Stimulated activated CD4-positive, alpha-beta T cell treated with anti-CD3 and anti-CD28 coated beads, Interleukin-4, amount 100 ng/mL, for 24 hours (primary cell): Measurements from ENCODE around the gene STXBP4.

ENCODE experiments used
- DNase-seq: peaks from one replicate; pipeline ENCODE4 v3.0.0-alpha.2; 2020

STXBP4 gene

DNA sequence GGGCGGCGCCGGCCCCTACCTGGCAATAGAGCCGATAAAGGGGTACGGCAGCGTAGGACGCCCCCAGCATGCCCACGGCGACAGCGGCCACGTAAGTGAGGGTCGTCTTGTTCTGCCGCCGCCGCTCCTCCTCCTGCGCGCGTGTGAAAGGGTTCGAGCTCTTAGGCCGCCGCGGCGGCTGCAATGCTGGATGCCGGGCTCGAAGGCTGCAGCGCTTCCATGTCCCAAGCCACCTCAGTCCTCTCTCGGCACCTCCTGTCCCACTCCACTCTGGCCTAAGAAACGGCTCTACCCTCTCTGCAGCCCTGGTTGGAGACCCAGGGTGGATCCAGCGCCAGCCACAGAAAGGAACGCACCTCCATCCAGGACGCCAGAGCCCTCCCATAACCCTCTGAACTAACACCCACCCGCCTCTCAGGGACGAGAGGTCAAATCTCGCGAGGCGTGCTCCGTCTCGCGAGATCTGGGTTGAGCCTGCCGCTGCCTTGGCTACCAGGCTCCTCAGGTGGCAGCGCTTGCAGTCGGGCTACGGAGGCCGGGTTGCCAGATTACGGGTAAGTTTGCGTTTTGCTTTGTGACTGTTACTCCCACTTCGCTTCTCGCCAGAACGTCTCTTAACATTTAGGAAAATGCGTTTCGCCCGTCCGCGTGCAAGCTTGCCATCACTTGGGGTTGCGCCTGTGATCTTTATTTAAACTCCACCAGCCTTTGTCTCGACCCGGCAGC lies at the start of gene STXBP4, which contains the start of gene COX11:
Gene STXBP4, plus strand, starts transcription at position 504 of the 726 bp plus-strand sequence. CDS start 17,455 bp downstream, outside the sequence.
Gene COX11, minus strand, starts transcription at position 393 of the 726 bp plus-strand sequence. Its CDS starts 8 bp downstream, at position 385.
- DNase-seq = peak; percentile 93

DNA sequence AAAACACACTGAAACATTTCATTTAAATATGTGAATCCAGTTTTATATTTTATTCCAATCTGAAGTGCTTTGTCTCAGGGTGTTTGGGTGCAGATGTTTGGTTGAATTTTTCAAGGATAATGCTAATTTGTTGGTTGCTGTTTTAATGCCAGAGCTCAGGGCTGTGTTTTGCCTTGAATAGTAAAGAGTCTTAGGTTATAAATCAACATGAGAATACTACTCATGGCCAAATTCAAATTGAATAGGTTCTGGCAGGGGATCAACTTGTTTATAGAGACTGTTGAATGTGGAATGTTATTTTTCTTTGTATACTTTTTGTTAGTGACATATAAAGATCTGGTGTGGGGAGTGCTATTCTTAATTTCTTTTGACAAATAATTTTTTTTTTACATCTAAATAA lies 49.1 kb upstream of the STXBP4 start:
- no peak for DNase-seq

- no peak for DNase-seq
Observed at GRCh38 chr17:54920819-54921218, 47.7 kb upstream of the STXBP4 start.

GRCh38 chr17:54924405-54924804 lies 44.2 kb upstream of the STXBP4 start:
- no peak for DNase-seq

- DNase-seq = no peak
Observed at GRCh38 chr17:54927525-54927924, 41.0 kb upstream of the STXBP4 start.

DNA sequence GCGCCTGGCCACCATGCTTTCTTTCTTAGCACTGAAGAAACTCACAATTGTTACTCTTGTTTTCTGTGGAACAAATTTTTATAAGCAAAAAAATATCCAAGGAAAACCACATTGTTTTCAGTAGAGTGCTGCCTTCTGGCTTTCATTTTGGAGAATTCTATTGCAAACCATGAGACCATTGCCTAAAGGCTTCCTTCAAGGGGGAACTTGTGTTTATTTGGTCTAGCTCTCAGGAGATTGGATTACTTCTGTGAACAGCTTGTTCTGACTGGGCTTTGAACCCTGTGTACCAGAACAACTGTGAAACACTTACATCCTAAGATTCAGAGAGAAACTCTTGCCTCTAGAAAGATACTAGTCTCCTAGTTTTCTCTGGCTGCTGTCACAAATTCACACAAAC lies 35.9 kb upstream of the STXBP4 start:
- DNase-seq = no peak

- DNase-seq = no peak
Observed at GRCh38 chr17:54933921-54934320, 34.6 kb upstream of the STXBP4 start.

- DNase-seq = no peak
Observed at GRCh38 chr17:54935471-54935870, 33.1 kb upstream of the STXBP4 start.

GRCh38 chr17:54937018-54937417 lies 31.5 kb upstream of the STXBP4 start:
- DNase-seq = no peak

DNA sequence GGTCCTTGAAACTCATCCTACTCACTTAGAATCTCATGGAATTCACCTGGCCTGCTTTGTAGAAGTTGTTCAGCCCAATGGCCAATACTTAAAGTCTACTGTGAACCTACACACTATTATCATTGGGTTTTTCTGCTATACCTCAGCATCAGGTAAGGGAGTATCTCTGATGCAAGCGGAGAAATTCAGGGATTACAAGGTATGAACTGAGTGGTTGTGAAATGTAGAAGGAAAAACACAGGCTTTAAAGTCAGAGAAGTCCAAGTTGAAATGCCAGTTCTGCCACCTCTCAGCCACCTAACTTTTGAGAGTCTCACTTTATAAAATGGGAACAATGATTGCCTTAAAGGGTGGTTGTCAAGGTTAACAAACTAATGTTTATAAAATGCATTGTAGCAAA lies 31.1 kb upstream of the STXBP4 start:
- DNase-seq = no peak

DNA sequence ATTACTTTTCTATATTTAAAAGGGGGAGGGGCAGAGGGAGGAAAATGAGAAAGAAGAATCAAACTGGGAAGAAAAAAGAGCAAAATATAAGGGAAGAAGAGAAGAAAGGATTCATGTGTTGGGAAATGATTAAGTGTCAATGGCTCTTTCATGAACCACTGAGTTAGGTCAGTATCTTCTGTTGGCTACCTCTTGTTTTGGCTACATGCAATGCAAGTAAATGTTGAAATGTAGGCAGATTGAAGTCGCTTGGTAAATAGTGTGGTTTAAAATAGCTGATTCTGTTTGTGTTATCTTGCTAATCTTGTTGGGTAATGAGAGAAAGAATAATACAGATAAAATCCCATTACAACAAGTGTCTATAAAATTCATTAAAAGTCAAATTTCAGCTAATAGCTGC lies 27.3 kb upstream of the STXBP4 start:
- no peak for DNase-seq

DNA sequence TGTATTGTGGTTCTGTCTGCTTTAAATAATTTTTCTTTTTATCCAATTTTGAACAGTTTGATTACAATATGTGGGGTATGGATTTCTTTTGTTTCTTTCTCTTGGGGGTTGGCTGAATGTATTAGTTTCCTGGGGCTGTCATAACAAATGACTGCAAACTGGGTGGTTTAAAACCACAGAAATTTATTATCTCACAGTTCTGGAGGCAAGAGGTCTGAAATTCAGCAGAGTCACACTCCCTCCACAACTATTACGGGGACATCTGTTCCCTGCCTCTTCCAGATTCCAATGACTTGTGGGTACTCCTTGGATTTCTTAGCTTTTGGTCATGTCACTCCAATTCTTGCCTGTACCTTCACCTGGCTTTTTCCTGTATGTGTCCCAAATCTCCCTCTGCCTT lies 23.8 kb upstream of the STXBP4 start:
- no peak for DNase-seq

- no peak for DNase-seq
Observed at GRCh38 chr17:54945231-54945630, 23.3 kb upstream of the STXBP4 start.

GRCh38 chr17:54945671-54946070 lies 22.9 kb upstream of the STXBP4 start:
- DNase-seq = no peak

DNA sequence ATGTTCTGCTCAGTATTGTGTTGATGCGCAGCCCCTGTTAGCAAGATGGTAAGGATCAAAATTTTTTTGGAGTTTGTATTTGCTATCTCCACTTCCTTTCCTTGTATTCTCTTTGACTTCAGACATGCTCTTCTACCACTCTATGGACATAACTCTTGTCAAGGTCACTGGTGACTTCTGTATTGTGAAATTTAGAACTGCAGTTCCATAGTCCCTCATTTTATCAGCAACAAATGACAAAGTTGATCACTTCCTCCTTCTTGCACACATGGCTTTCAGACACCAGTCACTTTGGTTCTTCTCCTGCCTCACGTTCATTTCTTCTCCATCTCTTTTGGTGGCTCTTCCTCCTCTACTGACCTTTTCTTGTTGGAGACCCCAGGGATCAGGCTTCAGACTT lies 21.2 kb upstream of the STXBP4 start:
- DNase-seq = no peak

DNA sequence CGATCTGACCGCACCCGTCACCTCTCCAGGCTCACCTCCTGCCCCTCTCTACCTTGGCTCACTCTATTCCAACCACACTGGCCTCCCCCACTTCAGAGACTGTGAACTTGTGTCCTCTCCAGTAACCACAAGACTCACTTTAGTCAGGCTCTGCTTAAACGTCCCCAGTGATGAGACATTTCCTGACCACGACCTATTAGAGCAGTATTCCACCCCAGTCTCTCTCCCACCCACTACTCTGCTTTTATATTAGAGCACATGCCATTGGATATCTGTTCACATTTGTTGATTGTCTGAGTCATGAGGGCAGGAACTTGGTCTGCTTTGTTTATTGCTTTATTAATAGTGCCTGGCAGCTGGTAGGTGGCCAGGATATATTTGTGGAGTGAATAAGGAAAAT lies 20.2 kb upstream of the STXBP4 start:
- DNase-seq = no peak

- no peak for DNase-seq
Observed at GRCh38 chr17:54950116-54950515, 18.4 kb upstream of the STXBP4 start.

DNA sequence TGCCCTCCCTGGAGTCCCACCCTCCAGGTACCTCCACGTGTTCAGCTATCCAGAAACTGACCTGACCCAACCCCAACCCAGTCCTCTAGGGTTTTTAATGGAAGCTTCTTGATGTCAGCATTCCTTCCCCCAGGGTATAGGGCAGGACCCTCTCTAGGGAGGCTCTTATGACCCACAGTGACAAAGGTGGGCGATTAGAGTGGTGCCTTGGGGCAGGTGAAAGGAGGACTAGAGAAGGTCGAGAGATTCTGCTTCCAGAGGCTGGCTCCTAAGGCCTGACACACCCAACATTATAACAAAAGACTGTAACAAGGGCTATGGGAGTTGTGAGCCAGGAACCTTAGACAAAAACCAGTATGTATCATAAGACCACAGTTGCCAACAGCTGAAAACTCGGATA lies 17.3 kb upstream of the STXBP4 start:
- DNase-seq = no peak

DNA sequence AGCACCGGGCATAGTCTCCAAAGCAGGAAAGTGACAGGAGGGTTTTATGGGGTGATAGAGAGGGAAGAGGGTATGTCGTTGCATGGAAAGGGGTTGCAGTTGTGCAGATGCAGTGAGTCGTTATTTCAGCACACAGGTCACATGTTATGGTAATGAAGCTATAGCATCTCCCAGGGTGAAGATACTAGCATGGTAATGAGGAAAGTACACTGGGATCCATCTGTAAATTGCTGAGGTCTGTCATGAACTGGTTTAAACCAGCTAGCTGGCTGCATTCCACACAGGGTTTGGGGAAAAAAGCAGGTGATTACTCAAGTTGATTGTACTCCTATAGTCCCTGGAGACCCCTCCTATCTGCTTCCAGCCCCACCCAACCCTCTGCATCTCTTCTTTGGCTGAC lies 11.8 kb upstream of the STXBP4 start:
- DNase-seq = no peak

GRCh38 chr17:54967621-54968261 lies 824 bp upstream of the STXBP4 start:
- peak; percentile 10 for DNase-seq

GRCh38 chr17:54968988-54969332 lies 395 bp downstream of the STXBP4 start:
- peak; percentile 33 for DNase-seq

DNA sequence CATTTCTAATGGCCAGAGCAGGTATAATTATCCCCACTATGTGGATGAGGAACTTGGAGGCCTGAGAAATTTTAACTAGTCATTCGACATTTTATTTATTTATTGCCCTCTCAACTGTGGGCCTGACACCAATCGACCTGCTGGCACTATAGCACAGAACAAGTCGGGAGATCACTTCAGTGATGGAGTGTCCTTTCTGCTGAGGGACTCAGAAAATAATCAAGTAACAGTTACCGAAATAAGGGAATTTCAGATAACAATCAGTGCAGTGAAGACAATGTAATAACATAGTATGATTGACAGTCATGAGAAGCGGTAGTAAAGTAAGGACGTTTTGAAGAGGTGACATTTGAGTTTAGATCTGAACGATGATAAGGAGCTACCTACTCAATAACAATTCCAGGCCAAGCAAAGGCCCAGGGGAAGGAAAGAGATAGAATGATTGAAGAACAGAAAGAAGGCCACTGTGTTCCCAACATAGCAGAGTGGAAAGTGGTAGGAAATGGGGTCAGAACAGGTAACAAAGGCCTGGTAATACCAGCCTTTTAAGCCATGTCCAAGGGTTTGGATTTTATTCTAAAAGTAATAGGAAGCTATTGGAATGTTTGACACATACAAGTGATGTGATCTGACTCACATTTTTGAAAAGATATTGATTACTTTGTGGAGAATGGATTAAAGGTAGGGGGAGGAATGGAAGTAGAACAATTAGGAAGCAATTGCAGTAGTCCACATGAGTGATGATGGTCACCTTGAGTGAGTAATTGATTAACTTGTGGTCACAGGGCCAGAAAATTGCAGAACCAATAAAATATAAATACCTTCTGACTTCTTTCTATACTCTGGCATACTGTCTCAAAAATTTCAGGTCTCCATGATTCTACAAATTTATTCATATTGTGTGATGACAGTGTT lies 1.4 kb downstream of the STXBP4 start:
- no peak for DNase-seq

DNA sequence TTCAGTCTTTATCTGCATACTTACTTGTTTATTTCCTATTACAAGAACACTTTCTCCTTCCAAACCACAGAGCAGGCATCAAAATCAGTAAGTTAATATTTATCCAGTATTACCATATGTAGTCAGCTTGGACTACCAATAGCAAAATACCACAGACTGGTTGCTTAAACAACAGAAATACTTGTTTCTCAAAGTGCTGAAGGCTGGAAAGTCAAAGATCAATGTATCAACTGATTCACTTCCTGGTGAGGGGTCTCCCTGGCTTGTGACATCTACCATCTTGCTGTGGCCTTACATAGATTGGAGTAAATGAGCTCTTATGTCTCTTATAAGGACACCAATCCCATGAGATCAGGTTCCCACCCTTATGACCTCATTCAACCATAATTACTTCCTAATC lies 2.6 kb downstream of the STXBP4 start:
- no peak for DNase-seq

- DNase-seq = no peak
Observed at GRCh38 chr17:54971901-54972300, 3.3 kb downstream of the STXBP4 start.
